Keratinocyte (primary cell): ENCODE measurements around the gene MAVS. TPM values are rescaled to one million over a fixed set of nuclear protein-coding genes. Genes with fewer than 3 reads are reported as not detected.
A peak's percentile ranks its signal among the peaks of the same experiment; 100 is the strongest.

ENCODE experiments used
- DNase-seq: peaks from one replicate; pipeline ENCODE4 v3.0.0-alpha.2; 2011; ENCODE audit warnings: low read depth, missing footprints, low spot score
- FAIRE-seq: peaks from 2 replicates; lab custom pipeline; 2011; peaks lifted over from hg19 to GRCh38; lab: Jason Lieb, UNC
- H2AFZ ChIP-seq: 2 replicates; pipeline ENCODE4 v1.6.0; 2012; ENCODE audit warnings: low read length, control low read depth, inconsistent platforms; ENCODE audit not compliant: control insufficient read depth
- H3K27ac ChIP-seq: 2 replicates; pipeline ENCODE4 v1.5.1; 2011; ENCODE audit warnings: low read length; ENCODE audit not compliant: control insufficient read depth, insufficient read depth
- H3K27me3 ChIP-seq: 3 replicates; pipeline ENCODE4 v1.6.0; 2011; ENCODE audit warnings: low read length; ENCODE audit not compliant: control insufficient read depth, insufficient read depth; ENCODE audit errors: extremely low read depth
- H3K36me3 ChIP-seq, 2 experiments: 2 replicates in 1 of 2; 3 replicates in 1 of 2; pipeline ENCODE4 v1.5.1; 2011; ENCODE audit warnings: low read length in 2 of 2, mild to moderate bottlenecking in 1 of 2; ENCODE audit not compliant: control insufficient read depth in 2 of 2, insufficient read depth in 2 of 2; ENCODE audit errors: extremely low read depth in 1 of 2
- H3K4me1 ChIP-seq: 3 replicates; pipeline ENCODE4 v1.5.1; 2011; ENCODE audit warnings: low read length; ENCODE audit not compliant: control insufficient read depth, insufficient read depth; ENCODE audit errors: extremely low read depth
- H3K4me2 ChIP-seq: 3 replicates; pipeline ENCODE4 v1.6.0; 2011; ENCODE audit warnings: low read depth, low read length; ENCODE audit not compliant: control insufficient read depth, insufficient read depth; ENCODE audit errors: extremely low read depth
- H3K4me3 ChIP-seq, 3 experiments: fragments of 200-600 bp in 1 of 3; sonication (generic) in 1 of 3; 2 replicates in 2 of 3; 3 replicates in 1 of 3; pipeline ENCODE4 v1.5.1; 2011 to 2016; ENCODE audit warnings: low read length in 3 of 3, mild to moderate bottlenecking in 3 of 3, control low read depth in 2 of 3, inconsistent platforms in 1 of 3, low read depth in 1 of 3, mixed read lengths in 1 of 3, mixed run types in 1 of 3, moderate library complexity in 1 of 3; ENCODE audit not compliant: control insufficient read depth in 2 of 3, insufficient read depth in 2 of 3; ENCODE audit errors: extremely low read depth in 1 of 3
- H3K79me2 ChIP-seq: 2 replicates; pipeline ENCODE4 v1.6.0; 2012; ENCODE audit warnings: low read length; ENCODE audit not compliant: control insufficient read depth, insufficient read depth
- H3K9ac ChIP-seq: 3 replicates; pipeline ENCODE4 v1.6.0; 2011; ENCODE audit warnings: low read length; ENCODE audit not compliant: control insufficient read depth, insufficient read depth; ENCODE audit errors: extremely low read depth
- H3K9me1 ChIP-seq: 3 replicates; pipeline ENCODE4 v1.6.0; 2011; ENCODE audit warnings: low read length; ENCODE audit not compliant: control insufficient read depth, insufficient read depth; ENCODE audit errors: extremely low read depth
- H3K9me3 ChIP-seq: 2 replicates; pipeline ENCODE4 v1.5.1; 2012; ENCODE audit warnings: low read depth, low read length; ENCODE audit not compliant: control insufficient read depth
- H4K20me1 ChIP-seq: 3 replicates; pipeline ENCODE4 v1.6.0; 2011; ENCODE audit warnings: low read length; ENCODE audit not compliant: control insufficient read depth, insufficient read depth; ENCODE audit errors: extremely low read depth
- CTCF ChIP-seq, 3 experiments: IDR thresholded peaks in 1 of 3; conservative IDR thresholded peaks in 1 of 3; optimal IDR thresholded peaks in 1 of 3; 2 replicates in 2 of 3; 3 replicates in 1 of 3; pipeline versions ENCODE3 to v1.5.1; 2011; ENCODE audit warnings: low read length in 3 of 3, mild to moderate bottlenecking in 3 of 3, moderate library complexity in 2 of 3, control low read depth in 1 of 3, inconsistent platforms in 1 of 3; ENCODE audit not compliant: insufficient read depth in 2 of 3; ENCODE audit errors: extremely low read depth in 1 of 3
- EZH2 ChIP-seq: IDR thresholded peaks from one replicate; pipeline ENCODE4 v1.6.1; 2012; ENCODE audit warnings: inconsistent platforms, mild to moderate bottlenecking, low read length, moderate library complexity
- dilution Hi-C: fragments of 300-500 bp; cut with MboI; formaldehyde crosslinking; loops from one replicate; pipeline ENCODE4 v1.7.0; 2020; ENCODE audit warnings: low sequenced_read_pairs; ENCODE audit not compliant: extremely low pct_ligation_motif_present
- polyA plus RNA-seq, 5 experiments: library from polyadenylated mRNA; depleted of rRNA in 3 of 5; stranded (reverse) in 3 of 5; stranded (forward) in 1 of 5; unstranded in 1 of 5; fragments of >200 nt; gene quantifications; 1 replicate in 1 of 5; 2 replicates in 3 of 5; 3 replicates in 1 of 5; pipeline versions ENCODE4 v1.2.1 to v1.2.3, GENCODE V29; 2011 to 2012; ENCODE audit warnings: missing spikeins in 2 of 5, low read depth in 1 of 5, low replicate concordance in 1 of 5

MAVS gene
- polyA plus RNA-seq, 1 donor (not counting 4 experiments of a cell fraction or from before 2014, with no cell fraction given) = 15.1 TPM

- no peaks in the 10 kb centered on the region for H3K27me3 ChIP-seq
- H3K4me3 ChIP-seq = peak overlapping the region; percentile 70 to 91 (median 90)
- peaks cover 41% of the 10 kb centered on the region for H3K4me1 ChIP-seq
- no peaks in the 10 kb centered on the region for H3K9me1 ChIP-seq
- peak overlapping the region; percentile 82 for H3K4me2 ChIP-seq
- H3K27ac ChIP-seq = peak overlapping the region; percentile 83
- peaks cover 73% of the 10 kb centered on the region for H3K79me2 ChIP-seq
- peak overlapping the region; percentile 56 for H2AFZ ChIP-seq
- H3K9ac ChIP-seq = peak overlapping the region; percentile 89
- TF ChIP-seq CTCF (optimal IDR thresholded peaks at IDR 0.05 in 1 of 3, IDR thresholded peaks at IDR 0.05 in 1 of 3, conservative IDR thresholded peaks at IDR 0.05 in 1 of 3; ENCODE audit: extremely low read depth in 1 of 3, insufficient read depth in 2 of 3, low read length in 3 of 3) = no peak
- TF ChIP-seq EZH2 = no peak
- DNase-seq (no peak), FAIRE-seq (no peak)
- peaks cover 38% of the 10 kb centered on the region for H4K20me1 ChIP-seq
- H3K36me3 ChIP-seq = peaks cover 0 to 10% of the 10 kb centered on the region in 2 experiments
- H3K9me3 ChIP-seq = no peaks in the 10 kb centered on the region
- dilution Hi-C loops = no loop called here
These were observed 43.1 kb downstream of the MAVS start for GRCh38 chr20:3889489-3890397.

GRCh38 chr20:3890398-3890751 is 43.7 kb downstream of the MAVS start:
- dilution Hi-C loops = no loop called here
- no peaks in the 10 kb centered on the region for H3K27me3 ChIP-seq
- TF ChIP-seq CTCF (optimal IDR thresholded peaks at IDR 0.05 in 1 of 3, IDR thresholded peaks at IDR 0.05 in 1 of 3, conservative IDR thresholded peaks at IDR 0.05 in 1 of 3; ENCODE audit: extremely low read depth in 1 of 3, insufficient read depth in 2 of 3, low read length in 3 of 3) (no peak), EZH2 (no peak)
- H3K4me2 ChIP-seq = peak overlapping the region; percentile 82
- FAIRE-seq (peak; percentile 67), DNase-seq (no peak)
- peak overlapping the region; percentile 83 for H3K27ac ChIP-seq
- H3K36me3 ChIP-seq = peaks cover 0 to 10% of the 10 kb centered on the region in 2 experiments
- H3K4me1 ChIP-seq = peaks cover 41% of the 10 kb centered on the region
- H4K20me1 ChIP-seq = peaks cover 42% of the 10 kb centered on the region
- H3K4me3 ChIP-seq = peak overlapping the region; percentile 70 to 91 (median 90)
- H3K9me1 ChIP-seq = no peaks in the 10 kb centered on the region
- no peaks in the 10 kb centered on the region for H3K9me3 ChIP-seq
- no peak overlapping the region for H2AFZ ChIP-seq
- peaks cover 79% of the 10 kb centered on the region for H3K79me2 ChIP-seq
- H3K9ac ChIP-seq = peak overlapping the region; percentile 89
